ENCODE measurements around the gene RPS6KA2. TPM values are rescaled to one million over a fixed set of nuclear protein-coding genes. Genes with fewer than 3 reads are reported as not detected.

RPS6KA2 gene
- total RNA-seq, 3 donors from 2014 or later: 8.6 to 21.3 (median 18.7) TPM

GRCh38 chr6:166604328-166604727, 22.7 kb downstream of the RPS6KA2 start:
- intact Hi-C loops (cut with DNase I, micrococcal nuclease): no loop called here
- DNase-seq (no peak), ATAC-seq (no peak)
- no peaks in the 10 kb centered on the region for H3K36me3 ChIP-seq (ENCODE audit: low read depth)
- TF ChIP-seq CTCF (IDR thresholded peaks at IDR 0.05): no peak
- no peaks in the 10 kb centered on the region for H3K4me1 ChIP-seq (ENCODE audit: low read depth)
- no peak overlapping the region for H3K4me3 ChIP-seq
- no peaks in the 10 kb centered on the region for H3K9me3 ChIP-seq

- Histone ChIP-seq H3K36me3 (ENCODE audit: low read depth) (no peaks in the 10 kb centered on the region), H3K4me1 (ENCODE audit: low read depth) (no peaks in the 10 kb centered on the region), H3K4me3 (no peak overlapping the region), H3K9me3 (no peaks in the 10 kb centered on the region)
- intact Hi-C loops (cut with DNase I, micrococcal nuclease): no loop called here
- ATAC-seq (no peak), DNase-seq (peak in 1 of 3 donors; percentile 22)
- no peak for TF ChIP-seq CTCF (IDR thresholded peaks at IDR 0.05)
Observed at GRCh38 chr6:166603043-166603690, 23.9 kb downstream of the RPS6KA2 start.

- intact Hi-C loops (cut with DNase I, micrococcal nuclease): no loop called here
- Histone ChIP-seq H3K4me1 (ENCODE audit: low read depth) (no peaks in the 10 kb centered on the region), H3K36me3 (ENCODE audit: low read depth) (no peaks in the 10 kb centered on the region), H3K4me3 (no peak overlapping the region), H3K9me3 (no peaks in the 10 kb centered on the region)
- TF ChIP-seq CTCF (IDR thresholded peaks at IDR 0.05): no peak
- DNase-seq (peak in 1 of 3 donors; percentile 9), ATAC-seq (no peak)
Observed at GRCh38 chr6:166601956-166602355, 25.1 kb downstream of the RPS6KA2 start.

- Histone ChIP-seq H3K4me1 (ENCODE audit: low read depth) (no peaks in the 10 kb centered on the region), H3K36me3 (ENCODE audit: low read depth) (no peaks in the 10 kb centered on the region), H3K9me3 (no peaks in the 10 kb centered on the region), H3K4me3 (no peak overlapping the region)
- ATAC-seq: no peak
- no peak for TF ChIP-seq CTCF (IDR thresholded peaks at IDR 0.05)
- DNase-seq: no peak
- intact Hi-C loops (cut with DNase I, micrococcal nuclease): no loop called here
Observed at GRCh38 chr6:166600931-166601330, 26.1 kb downstream of the RPS6KA2 start.

GRCh38 chr6:166599205-166599604, 27.8 kb downstream of the RPS6KA2 start:
- H3K4me1 ChIP-seq (ENCODE audit: low read depth): no peaks in the 10 kb centered on the region
- intact Hi-C loops (cut with DNase I, micrococcal nuclease): no loop called here
- H3K9me3 ChIP-seq: no peaks in the 10 kb centered on the region
- no peak overlapping the region for H3K4me3 ChIP-seq
- H3K36me3 ChIP-seq (ENCODE audit: low read depth): no peaks in the 10 kb centered on the region
- DNase-seq (peak in 1 of 3 donors; percentile 7), ATAC-seq (no peak)
- no peak for TF ChIP-seq CTCF (IDR thresholded peaks at IDR 0.05)

All from mucosa of descending colon (tissue), 3 donors.